ENCODE data around the gene KIF2C.

DNA sequence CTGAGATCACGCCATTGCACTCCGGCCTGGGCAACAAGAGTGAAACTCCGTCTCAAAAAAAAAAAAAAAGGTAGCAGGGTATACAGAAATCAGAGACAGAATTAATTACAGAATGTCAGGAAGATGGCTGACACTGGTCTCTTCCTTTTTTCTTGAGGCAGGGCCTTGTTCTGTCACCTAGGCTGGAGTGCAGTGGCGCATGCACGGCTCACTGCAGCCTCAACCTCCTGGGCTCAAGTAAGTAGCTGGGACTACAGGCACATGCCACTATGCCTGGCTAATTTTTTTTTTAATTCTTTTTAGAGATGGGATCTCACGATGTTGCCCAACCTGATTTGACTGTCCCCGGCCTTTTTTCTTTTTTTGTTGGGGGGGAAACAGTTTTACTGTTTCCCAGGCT is 25.1 kb upstream of the KIF2C start:
- TF ChIP-seq, protein P1, sequence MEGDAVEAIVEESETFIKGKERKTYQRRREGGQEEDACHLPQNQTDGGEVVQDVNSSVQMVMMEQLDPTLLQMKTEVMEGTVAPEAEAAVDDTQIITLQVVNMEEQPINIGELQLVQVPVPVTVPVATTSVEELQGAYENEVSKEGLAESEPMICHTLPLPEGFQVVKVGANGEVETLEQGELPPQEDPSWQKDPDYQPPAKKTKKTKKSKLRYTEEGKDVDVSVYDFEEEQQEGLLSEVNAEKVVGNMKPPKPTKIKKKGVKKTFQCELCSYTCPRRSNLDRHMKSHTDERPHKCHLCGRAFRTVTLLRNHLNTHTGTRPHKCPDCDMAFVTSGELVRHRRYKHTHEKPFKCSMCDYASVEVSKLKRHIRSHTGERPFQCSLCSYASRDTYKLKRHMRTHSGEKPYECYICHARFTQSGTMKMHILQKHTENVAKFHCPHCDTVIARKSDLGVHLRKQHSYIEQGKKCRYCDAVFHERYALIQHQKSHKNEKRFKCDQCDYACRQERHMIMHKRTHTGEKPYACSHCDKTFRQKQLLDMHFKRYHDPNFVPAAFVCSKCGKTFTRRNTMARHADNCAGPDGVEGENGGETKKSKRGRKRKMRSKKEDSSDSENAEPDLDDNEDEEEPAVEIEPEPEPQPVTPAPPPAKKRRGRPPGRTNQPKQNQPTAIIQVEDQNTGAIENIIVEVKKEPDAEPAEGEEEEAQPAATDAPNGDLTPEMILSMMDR (IDR thresholded peaks at IDR 0.05; ENCODE audit: low read length) = no peak
- no peak for TF ChIP-seq EZH2 (IDR thresholded peaks at IDR 0.05; ENCODE audit: borderline replicate concordance, low read length)
